Measurements from ENCODE around the gene SLC39A5. TPM values are rescaled to one million over a fixed set of nuclear protein-coding genes. Genes with fewer than 3 reads are reported as not detected.
"Not testable (repeated sequence)": the region's sequence is repeated elsewhere in the genome, so short reads cannot be mapped to it uniquely, and the experiment has no call there.

SLC39A5 gene
- polyA plus RNA-seq, 2 donors = 0.09 to 0.29 TPM

GRCh38 chr12:56193025-56193578 is 36.7 kb upstream of the SLC39A5 start:
- Histone ChIP-seq H3K36me3 (ENCODE audit: control insufficient read depth in 2 of 2, insufficient read depth in 2 of 2, low read length in 1 of 2) (no peaks in the 10 kb centered on the region), H3K9me3 (ENCODE audit: control insufficient read depth in 2 of 2, insufficient read depth in 1 of 2, low read depth in 1 of 2, low read length in 1 of 2) (no peaks in the 10 kb centered on the region), H3K27ac (ENCODE audit: low read depth in 2 of 2, low read length in 1 of 2) (no peak overlapping the region), H3K27me3 (ENCODE audit: control insufficient read depth in 1 of 2, insufficient read depth in 2 of 2, low read length in 2 of 2) (no peaks in the 10 kb centered on the region), H3K4me3 (ENCODE audit: low read depth in 1 of 2, low read length in 2 of 2) (no peak overlapping the region), H3K4me1 (ENCODE audit: control insufficient read depth in 2 of 2, insufficient read depth in 2 of 2, low read length in 1 of 2) (peaks cover 0 to under 1% of the 10 kb centered on the region in 2 donors)
- WGBS, 2 donors = 50% methylated on average over 1 of the region's 1 CpG

GRCh38 chr12:56196818-56197550 is 32.9 kb upstream of the SLC39A5 start:
- H3K27me3 ChIP-seq (ENCODE audit: control insufficient read depth in 1 of 2, insufficient read depth in 2 of 2, low read length in 2 of 2); H3K36me3 ChIP-seq (ENCODE audit: control insufficient read depth in 2 of 2, insufficient read depth in 2 of 2, low read length in 1 of 2); H3K9me3 ChIP-seq (ENCODE audit: control insufficient read depth in 2 of 2, insufficient read depth in 1 of 2, low read depth in 1 of 2, low read length in 1 of 2); H3K4me1 ChIP-seq (ENCODE audit: control insufficient read depth in 2 of 2, insufficient read depth in 2 of 2, low read length in 1 of 2); H3K27ac ChIP-seq (ENCODE audit: low read depth in 2 of 2, low read length in 1 of 2); H3K4me3 ChIP-seq (ENCODE audit: low read depth in 1 of 2, low read length in 2 of 2): not testable (repeated sequence)
- 78 to 83% methylated on average over 11 of the region's 11 CpGs for WGBS, 2 donors

GRCh38 chr12:56197921-56198635 is 31.8 kb upstream of the SLC39A5 start:
- 82 to 92% methylated on average over 9 of the region's 9 CpGs for WGBS, 2 donors
- H3K4me1 ChIP-seq (ENCODE audit: control insufficient read depth in 2 of 2, insufficient read depth in 2 of 2, low read length in 1 of 2) = no peaks in the 10 kb centered on the region
- no peak overlapping the region for H3K4me3 ChIP-seq (ENCODE audit: low read depth in 1 of 2, low read length in 2 of 2)
- H3K27me3 ChIP-seq (ENCODE audit: control insufficient read depth in 1 of 2, insufficient read depth in 2 of 2, low read length in 2 of 2) = no peaks in the 10 kb centered on the region
- no peak overlapping the region for H3K27ac ChIP-seq (ENCODE audit: low read depth in 2 of 2, low read length in 1 of 2)
- no peaks in the 10 kb centered on the region for H3K36me3 ChIP-seq (ENCODE audit: control insufficient read depth in 2 of 2, insufficient read depth in 2 of 2, low read length in 1 of 2)
- no peaks in the 10 kb centered on the region for H3K9me3 ChIP-seq (ENCODE audit: control insufficient read depth in 2 of 2, insufficient read depth in 1 of 2, low read depth in 1 of 2, low read length in 1 of 2)

- Histone ChIP-seq H3K27me3 (ENCODE audit: control insufficient read depth in 1 of 2, insufficient read depth in 2 of 2, low read length in 2 of 2) (no peaks in the 10 kb centered on the region), H3K4me1 (ENCODE audit: control insufficient read depth in 2 of 2, insufficient read depth in 2 of 2, low read length in 1 of 2) (no peaks in the 10 kb centered on the region), H3K9me3 (ENCODE audit: control insufficient read depth in 2 of 2, insufficient read depth in 1 of 2, low read depth in 1 of 2, low read length in 1 of 2) (no peaks in the 10 kb centered on the region), H3K36me3 (ENCODE audit: control insufficient read depth in 2 of 2, insufficient read depth in 2 of 2, low read length in 1 of 2) (no peaks in the 10 kb centered on the region), H3K4me3 (ENCODE audit: low read depth in 1 of 2, low read length in 2 of 2) (no peak overlapping the region), H3K27ac (ENCODE audit: low read depth in 2 of 2, low read length in 1 of 2) (no peak overlapping the region)
- WGBS, 2 donors = 73 to 93% methylated on average over 1 of the region's 1 CpG
These were observed 31.0 kb upstream of the SLC39A5 start for GRCh38 chr12:56198836-56199235.

GRCh38 chr12:56202366-56202765 is 27.5 kb upstream of the SLC39A5 start:
- WGBS, 2 donors = 50 to 52% methylated on average over 1 of the region's 1 CpG
- Histone ChIP-seq H3K36me3 (ENCODE audit: control insufficient read depth in 2 of 2, insufficient read depth in 2 of 2, low read length in 1 of 2) (peaks cover 6 to 13% of the 10 kb centered on the region in 2 donors), H3K4me1 (ENCODE audit: control insufficient read depth in 2 of 2, insufficient read depth in 2 of 2, low read length in 1 of 2) (no peaks in the 10 kb centered on the region), H3K27ac (ENCODE audit: low read depth in 2 of 2, low read length in 1 of 2) (no peak overlapping the region), H3K4me3 (ENCODE audit: low read depth in 1 of 2, low read length in 2 of 2) (no peak overlapping the region), H3K9me3 (ENCODE audit: control insufficient read depth in 2 of 2, insufficient read depth in 1 of 2, low read depth in 1 of 2, low read length in 1 of 2) (no peaks in the 10 kb centered on the region), H3K27me3 (ENCODE audit: control insufficient read depth in 1 of 2, insufficient read depth in 2 of 2, low read length in 2 of 2) (no peaks in the 10 kb centered on the region)

GRCh38 chr12:56202838-56203237 is 27.0 kb upstream of the SLC39A5 start:
- H3K4me3 ChIP-seq (ENCODE audit: low read depth in 1 of 2, low read length in 2 of 2) = no peak overlapping the region
- no peaks in the 10 kb centered on the region for H3K27me3 ChIP-seq (ENCODE audit: control insufficient read depth in 1 of 2, insufficient read depth in 2 of 2, low read length in 2 of 2)
- no peaks in the 10 kb centered on the region for H3K4me1 ChIP-seq (ENCODE audit: control insufficient read depth in 2 of 2, insufficient read depth in 2 of 2, low read length in 1 of 2)
- no peak overlapping the region for H3K27ac ChIP-seq (ENCODE audit: low read depth in 2 of 2, low read length in 1 of 2)
- no peaks in the 10 kb centered on the region for H3K9me3 ChIP-seq (ENCODE audit: control insufficient read depth in 2 of 2, insufficient read depth in 1 of 2, low read depth in 1 of 2, low read length in 1 of 2)
- peaks cover 10 to 17% of the 10 kb centered on the region in 2 donors for H3K36me3 ChIP-seq (ENCODE audit: control insufficient read depth in 2 of 2, insufficient read depth in 2 of 2, low read length in 1 of 2)
- WGBS, 2 donors = 62 to 66% methylated on average over 2 of the region's 2 CpGs

- H3K27me3 ChIP-seq (ENCODE audit: control insufficient read depth in 1 of 2, insufficient read depth in 2 of 2, low read length in 2 of 2) = no peaks in the 10 kb centered on the region
- H3K4me3 ChIP-seq (ENCODE audit: low read depth in 1 of 2, low read length in 2 of 2) = no peak overlapping the region
- no peak overlapping the region for H3K27ac ChIP-seq (ENCODE audit: low read depth in 2 of 2, low read length in 1 of 2)
- H3K9me3 ChIP-seq (ENCODE audit: control insufficient read depth in 2 of 2, insufficient read depth in 1 of 2, low read depth in 1 of 2, low read length in 1 of 2) = no peaks in the 10 kb centered on the region
- H3K4me1 ChIP-seq (ENCODE audit: control insufficient read depth in 2 of 2, insufficient read depth in 2 of 2, low read length in 1 of 2) = no peaks in the 10 kb centered on the region
- peaks cover 10 to 20% of the 10 kb centered on the region in 2 donors for H3K36me3 ChIP-seq (ENCODE audit: control insufficient read depth in 2 of 2, insufficient read depth in 2 of 2, low read length in 1 of 2)
These were observed 25.6 kb upstream of the SLC39A5 start for GRCh38 chr12:56204275-56204674.

- Histone ChIP-seq H3K27ac (ENCODE audit: low read depth in 2 of 2, low read length in 1 of 2) (no peak overlapping the region), H3K36me3 (ENCODE audit: control insufficient read depth in 2 of 2, insufficient read depth in 2 of 2, low read length in 1 of 2) (peaks cover 14 to 26% of the 10 kb centered on the region in 2 donors), H3K9me3 (ENCODE audit: control insufficient read depth in 2 of 2, insufficient read depth in 1 of 2, low read depth in 1 of 2, low read length in 1 of 2) (no peaks in the 10 kb centered on the region), H3K27me3 (ENCODE audit: control insufficient read depth in 1 of 2, insufficient read depth in 2 of 2, low read length in 2 of 2) (no peaks in the 10 kb centered on the region), H3K4me1 (ENCODE audit: control insufficient read depth in 2 of 2, insufficient read depth in 2 of 2, low read length in 1 of 2) (no peaks in the 10 kb centered on the region), H3K4me3 (ENCODE audit: low read depth in 1 of 2, low read length in 2 of 2) (no peak overlapping the region)
These were observed 24.4 kb upstream of the SLC39A5 start for GRCh38 chr12:56205445-56205844.

- 56 to 58% methylated on average over 14 of the region's 14 CpGs for WGBS, 2 donors
- Histone ChIP-seq H3K9me3 (ENCODE audit: control insufficient read depth in 2 of 2, insufficient read depth in 1 of 2, low read depth in 1 of 2, low read length in 1 of 2) (no peaks in the 10 kb centered on the region), H3K4me3 (ENCODE audit: low read depth in 1 of 2, low read length in 2 of 2) (no peak overlapping the region), H3K4me1 (ENCODE audit: control insufficient read depth in 2 of 2, insufficient read depth in 2 of 2, low read length in 1 of 2) (no peaks in the 10 kb centered on the region), H3K36me3 (ENCODE audit: control insufficient read depth in 2 of 2, insufficient read depth in 2 of 2, low read length in 1 of 2) (peaks cover 14 to 26% of the 10 kb centered on the region in 2 donors), H3K27ac (ENCODE audit: low read depth in 2 of 2, low read length in 1 of 2) (no peak overlapping the region), H3K27me3 (ENCODE audit: control insufficient read depth in 1 of 2, insufficient read depth in 2 of 2, low read length in 2 of 2) (no peaks in the 10 kb centered on the region)
These were observed 23.2 kb upstream of the SLC39A5 start for GRCh38 chr12:56206452-56207166.
